GM19035 (cell line): Measurements from ENCODE around the gene CTNND2.

ENCODE experiments used
- ATAC-seq: cut with Tn5 transposase; IDR thresholded peaks from one replicate; pipeline ENCODE4 v1.9.1; 2021; ENCODE audit not compliant: unreplicated experiment

CTNND2 gene

DNA sequence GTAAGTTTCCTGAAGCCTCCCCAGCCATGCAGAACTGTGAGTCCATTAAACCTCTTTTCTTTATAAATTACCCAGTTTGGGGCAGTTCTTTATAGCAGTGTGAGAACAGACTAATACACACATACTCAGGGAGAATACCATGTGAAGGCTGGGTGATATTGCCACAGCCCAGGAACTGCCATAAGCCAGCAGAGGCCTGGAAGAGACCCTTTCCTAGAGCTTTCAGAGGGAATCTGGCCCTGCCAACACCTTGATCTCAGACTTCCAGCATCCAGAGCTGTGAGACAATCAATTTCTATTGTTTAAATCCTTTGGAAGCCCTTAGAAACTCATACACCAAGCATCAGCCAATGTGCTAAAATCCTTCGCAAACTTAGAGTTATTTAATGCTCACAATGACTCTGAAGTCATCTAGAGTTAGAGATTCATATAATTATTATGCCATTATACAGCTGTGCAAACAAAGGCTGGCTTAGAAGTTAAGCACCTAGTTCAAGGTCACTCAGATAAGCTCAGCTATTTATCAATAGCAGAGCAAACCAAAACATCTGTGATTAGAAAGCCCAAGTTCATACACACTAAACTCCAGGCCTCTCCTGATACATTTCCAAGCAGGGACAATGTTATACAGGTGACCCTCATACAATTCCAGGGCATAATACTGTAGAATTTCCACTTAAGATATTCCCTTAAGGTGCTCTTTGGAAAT, 611.4 kb downstream of the CTNND2 start:
- ATAC-seq: no peak

DNA sequence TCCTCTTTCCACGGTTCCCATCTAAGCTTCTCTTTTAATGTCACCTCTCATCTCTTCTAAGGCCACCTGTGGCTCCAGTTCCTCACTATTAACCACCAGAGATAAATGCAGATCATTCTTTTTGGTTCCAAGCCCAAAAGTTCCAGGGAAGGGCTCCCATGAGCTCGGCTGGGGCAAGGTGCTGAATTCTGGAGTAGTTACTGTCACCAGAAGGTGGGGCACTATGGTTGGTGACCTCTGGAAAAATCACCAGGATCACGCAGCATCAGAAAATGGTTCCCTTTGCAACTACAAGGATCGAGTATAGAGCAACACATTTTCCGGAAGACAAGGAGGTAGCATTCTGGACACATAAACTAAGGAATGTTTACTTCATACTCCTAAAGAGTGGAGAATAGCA, 614.5 kb downstream of the CTNND2 start:
- no peak for ATAC-seq

DNA sequence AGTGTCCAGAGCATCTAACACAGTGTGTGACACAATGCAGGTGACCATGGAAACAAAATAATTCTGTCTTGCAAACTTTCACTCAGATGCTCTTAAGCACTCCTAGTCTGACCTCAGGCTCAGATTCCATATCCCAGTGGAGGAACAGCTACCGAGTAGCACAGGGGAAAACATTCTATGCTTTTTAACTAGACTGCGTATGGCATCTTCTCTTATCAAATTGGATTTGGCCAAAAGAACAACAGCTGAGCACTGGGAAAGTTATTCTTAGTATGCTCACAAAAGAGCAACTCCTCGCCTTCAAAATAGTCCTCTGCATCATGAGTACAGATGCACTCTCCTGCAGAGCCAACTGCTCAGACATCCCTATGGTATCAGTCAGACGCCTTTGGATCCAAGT, 615.0 kb downstream of the CTNND2 start:
- ATAC-seq: no peak

DNA sequence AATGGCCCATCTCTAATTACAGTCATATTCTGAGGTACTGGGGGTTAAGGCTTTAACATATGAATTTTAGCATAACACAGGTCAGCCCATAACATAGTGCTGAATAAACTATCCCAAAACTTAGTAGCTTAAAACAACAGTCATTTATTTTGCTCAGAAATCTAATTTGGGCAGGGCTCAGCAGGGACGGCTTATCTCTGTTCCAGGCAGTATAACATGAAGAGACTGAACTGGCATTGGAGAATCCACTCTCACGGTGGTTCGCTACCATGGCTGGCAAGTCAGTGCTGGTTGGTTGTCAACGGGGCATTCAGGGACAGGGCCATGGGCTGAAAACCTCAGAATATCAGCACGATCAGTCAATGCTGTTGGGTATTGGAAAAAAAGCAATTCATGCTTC, 622.4 kb downstream of the CTNND2 start:
- no peak for ATAC-seq

DNA sequence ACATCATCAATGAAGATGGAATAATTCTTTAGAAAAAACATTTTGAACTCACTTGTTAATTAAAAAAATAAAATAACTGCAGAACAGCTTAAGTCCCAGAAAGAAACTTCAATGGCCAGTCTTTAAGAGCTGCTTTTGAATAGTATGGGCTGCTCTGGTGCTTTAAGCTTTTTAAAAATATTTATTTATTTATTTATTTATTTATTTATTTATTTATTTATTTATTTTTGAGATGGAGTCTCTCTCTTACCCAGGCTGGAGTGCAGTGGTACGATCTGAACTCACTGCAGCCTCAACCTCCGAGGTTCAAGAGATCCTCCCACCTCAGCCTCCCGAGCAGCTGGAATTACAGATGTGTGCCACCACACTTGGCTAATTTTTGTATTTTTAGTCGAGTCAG, 626.9 kb downstream of the CTNND2 start:
- ATAC-seq: no peak

DNA sequence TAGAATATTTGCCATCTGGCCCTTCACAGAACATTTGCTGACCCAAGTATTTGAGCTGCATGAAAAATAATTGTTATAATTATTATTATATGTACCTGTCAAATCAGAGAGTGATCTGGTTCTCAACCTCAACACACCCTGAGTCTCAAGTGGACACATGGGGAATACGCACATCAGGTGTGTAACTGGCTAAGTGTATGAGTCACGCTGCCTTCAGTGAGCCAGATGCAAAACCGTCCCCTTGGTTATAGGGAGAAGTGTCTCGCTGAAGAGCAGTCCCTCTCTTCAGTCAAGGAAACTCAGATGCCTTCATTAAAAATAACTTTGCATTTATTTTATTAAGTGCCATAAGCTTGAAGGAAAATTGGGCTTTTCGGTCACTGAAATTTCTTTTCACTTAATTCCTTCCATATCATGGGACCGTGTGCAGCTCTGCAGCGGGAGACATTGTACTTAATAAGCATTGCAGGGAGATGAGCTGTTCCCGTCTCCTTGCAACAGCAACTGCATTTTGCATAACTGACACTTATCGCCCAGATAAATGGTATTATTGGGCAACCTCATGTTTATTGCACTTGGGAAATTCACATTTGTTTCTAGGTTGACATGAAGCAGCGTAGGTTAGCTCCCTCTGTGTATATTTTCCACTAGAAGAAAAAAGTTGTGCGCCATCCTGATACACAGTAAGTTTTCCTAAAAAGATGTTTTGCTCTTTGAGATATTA, 630.9 kb downstream of the CTNND2 start:
- ATAC-seq: no peak

DNA sequence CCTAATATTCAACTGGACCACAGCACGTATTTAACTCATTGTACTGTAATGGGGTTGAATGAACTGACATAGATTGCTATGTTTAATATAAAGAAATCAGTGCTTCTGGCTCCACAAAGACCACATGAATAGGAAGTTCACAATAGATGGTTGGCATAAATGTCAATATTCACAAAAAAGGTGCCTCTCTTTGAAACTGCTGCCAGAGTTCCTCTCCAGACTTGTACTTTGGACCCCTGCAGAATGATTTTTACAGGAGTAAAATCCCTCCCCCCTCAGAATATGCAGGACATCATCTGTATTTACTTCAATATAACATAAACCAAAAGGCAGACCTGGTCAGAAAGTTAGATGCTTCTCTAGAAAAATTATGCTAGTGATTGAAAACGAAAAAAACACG, 634.7 kb downstream of the CTNND2 start:
- ATAC-seq: no peak

DNA sequence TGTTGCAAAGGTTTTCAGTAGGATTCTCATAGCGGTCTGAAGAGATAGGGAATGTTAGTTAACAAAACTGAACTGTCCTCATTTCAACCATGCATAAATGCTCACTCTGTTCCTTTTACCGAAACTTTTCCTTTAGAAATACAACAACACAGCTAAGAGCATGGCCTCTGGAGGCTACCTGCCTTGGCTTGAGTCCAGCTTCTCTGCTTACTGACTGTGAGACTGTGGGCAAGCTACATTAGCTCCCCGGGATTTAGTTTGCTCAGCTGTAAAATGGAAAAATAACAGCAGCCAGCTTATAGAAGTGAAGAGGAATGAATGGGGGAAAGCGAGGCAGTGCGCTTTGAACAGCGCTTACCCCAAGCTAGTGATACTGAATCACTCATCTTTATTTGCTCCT, 635.4 kb downstream of the CTNND2 start:
- no peak for ATAC-seq

DNA sequence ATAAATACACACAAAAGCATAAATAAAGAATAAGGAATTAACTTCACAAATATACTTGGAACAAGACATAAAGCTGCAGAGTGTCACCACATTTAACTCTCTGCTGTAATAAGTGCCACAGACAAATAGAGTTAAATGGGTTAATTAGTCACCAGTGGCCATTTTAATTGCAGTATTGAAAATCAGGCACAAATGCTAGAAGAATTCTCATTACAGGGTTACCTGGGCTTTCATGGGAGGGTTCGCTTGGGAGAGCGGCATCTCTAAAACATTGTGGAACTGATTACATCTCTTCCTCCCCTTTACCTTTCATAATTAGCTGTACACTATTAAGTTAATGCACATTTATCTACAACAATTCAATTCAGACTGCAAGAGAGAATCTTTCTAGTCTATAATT, 637.9 kb downstream of the CTNND2 start:
- ATAC-seq: no peak

DNA sequence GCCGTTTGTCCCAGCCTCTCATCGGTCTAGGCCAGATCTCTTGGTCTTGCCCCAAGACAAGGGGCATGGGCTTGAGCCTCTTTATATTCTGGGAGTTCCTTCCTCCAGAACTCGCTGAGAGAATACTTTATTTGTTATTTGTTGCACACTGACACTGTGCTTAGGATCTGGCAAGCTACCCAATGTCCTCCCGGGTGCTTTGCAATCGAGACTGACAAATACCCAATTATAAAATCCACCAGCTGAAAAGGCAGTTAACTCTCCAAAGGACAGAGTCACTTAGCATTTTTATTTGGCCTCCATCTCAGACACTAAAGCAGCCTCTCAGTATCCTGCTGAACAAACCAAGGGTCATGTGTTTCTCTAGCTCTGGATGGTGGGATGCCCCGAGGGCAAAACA, 643.0 kb downstream of the CTNND2 start:
- ATAC-seq: no peak

DNA sequence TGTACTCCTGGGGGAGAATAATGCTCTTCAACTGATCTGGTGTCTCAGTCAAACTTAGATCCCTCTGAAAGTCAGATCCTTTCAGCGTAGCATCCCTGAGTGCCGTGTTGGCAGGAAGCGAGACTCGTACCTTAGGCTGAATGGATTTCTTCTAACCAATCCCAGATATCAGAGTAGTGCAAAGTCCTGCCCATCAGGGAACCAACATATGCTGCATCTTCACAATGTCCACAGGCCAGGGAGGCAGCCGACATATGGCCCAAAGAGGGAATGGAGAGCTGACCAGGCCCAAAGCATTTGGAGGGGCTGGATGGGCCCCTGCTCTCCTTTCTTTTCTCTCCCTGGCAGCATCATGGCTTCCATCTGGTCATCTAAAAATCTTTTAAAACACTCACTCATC, 646.2 kb downstream of the CTNND2 start:
- no peak for ATAC-seq

DNA sequence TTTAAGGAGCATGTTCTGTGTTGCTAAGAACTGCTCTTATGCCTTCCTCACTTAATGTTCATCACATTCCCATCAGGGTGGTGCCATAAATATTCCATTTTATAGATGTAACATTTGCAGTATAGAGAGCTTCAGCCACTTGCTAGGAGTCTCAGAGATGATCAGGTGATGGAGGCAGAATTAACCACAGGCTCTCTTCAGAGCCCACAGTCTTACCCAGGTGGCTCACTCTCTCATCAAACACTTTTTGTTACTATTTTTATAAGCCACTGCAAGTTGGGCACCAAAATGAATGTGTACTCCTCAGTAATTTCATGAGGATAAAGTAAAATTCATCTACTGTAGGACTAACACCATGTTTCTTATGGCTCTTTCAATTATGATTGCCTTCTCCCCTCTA, 651.7 kb downstream of the CTNND2 start:
- ATAC-seq: no peak

DNA sequence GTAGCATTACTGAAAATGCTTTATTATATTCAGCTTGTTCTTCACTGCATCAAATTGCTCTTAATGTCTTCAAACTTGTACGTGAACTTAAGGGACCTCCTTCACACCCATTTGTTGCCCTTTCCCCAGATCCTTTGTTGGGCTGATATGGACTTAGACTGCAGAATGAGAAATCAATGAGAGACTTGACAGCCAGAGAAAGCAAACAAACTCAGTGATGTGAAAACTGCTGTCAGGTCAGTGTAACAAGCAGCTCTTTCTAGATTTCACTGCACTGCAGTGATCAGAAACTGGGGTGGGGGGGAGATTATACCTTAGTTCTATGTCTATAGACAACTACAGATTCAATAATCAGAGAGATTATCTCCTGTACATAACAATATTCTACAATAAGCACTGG, 652.2 kb downstream of the CTNND2 start:
- ATAC-seq: no peak

DNA sequence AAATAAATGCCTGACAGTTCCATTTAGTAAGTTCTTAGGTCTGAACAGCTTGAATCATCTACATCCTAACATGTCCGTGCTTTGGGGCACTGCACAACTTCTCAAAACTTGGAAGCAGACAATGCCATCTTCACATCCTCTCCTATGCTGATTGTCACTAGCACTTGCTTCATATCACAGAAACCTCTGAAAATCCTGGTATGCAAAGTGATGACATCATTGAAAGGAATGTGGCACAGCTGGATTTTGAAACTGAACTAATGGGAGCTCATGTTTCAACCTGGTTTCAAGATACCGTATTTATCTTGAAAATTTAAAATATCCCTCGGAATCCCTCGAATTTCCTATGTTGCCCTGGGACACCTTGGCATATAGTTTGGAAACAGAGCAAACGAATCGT, 653.0 kb downstream of the CTNND2 start:
- ATAC-seq: no peak

DNA sequence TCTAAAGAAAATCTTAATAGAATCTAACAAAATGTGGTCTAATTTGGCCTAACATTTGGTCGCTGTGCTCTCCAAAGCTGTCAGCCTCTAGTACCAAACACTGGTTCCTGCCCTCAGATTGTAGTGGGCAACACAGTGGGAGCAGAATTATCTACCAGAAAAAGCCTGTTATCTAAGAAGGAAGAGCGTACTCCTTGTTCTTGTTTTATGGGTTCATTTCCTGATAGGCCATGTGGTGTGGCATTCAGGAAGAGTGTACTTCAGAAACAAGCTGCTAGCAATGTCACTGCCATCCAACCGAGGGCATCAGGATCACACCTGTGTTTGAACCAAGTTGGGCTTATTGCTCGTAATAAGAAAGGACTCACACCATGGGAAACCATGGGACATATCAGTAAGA, 655.3 kb downstream of the CTNND2 start:
- ATAC-seq: no peak

DNA sequence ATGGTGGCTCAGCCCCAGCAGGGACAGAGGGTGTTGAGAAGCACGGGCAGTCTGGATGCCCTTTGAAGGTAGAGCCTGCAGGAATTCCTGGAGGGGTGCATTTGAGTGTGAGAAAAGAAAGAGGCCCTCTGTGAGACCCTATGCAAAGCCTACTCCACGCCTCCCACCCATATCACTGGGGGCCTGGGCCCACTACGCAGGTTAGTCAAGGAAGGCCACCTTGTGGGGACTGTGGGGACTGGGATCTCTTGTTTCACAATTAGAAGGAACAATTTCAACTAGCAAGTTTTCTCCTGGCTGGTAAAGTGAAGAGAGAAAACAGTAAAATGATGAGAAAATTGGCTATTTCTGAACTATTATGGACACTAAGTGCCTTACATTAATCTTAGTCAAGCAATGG, 657.0 kb downstream of the CTNND2 start:
- no peak for ATAC-seq

DNA sequence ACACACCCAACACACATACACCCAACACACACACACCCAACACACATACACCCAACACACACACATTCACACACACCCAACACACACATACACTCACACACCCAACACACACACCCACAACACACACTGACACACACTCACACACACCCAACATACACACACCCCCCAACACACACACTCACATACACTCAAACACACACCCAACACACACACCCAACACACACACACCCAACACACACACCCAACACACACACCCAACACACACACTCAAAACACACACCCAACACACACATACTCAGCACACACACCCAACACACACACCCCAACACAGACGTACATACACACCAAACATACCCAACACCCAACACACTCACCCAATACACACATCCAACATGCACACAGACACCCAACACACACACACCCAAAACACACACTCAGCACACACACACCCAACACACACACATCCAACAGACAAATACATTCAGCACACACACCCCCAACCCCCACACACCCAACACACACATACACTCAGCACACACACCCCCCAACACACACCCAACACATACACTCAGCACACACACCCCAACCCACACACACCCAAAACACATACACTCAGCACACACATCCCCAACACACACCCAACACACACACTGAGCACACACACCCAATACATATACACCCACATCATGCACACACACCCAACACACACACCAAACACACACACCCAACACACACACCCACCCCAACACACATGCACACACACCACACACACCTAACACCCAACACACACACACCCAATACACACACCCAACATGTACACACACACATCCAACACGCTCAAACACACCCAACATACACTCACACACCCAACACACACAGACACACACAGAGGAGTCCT, 663.7 kb downstream of the CTNND2 start:
- no peak for ATAC-seq

DNA sequence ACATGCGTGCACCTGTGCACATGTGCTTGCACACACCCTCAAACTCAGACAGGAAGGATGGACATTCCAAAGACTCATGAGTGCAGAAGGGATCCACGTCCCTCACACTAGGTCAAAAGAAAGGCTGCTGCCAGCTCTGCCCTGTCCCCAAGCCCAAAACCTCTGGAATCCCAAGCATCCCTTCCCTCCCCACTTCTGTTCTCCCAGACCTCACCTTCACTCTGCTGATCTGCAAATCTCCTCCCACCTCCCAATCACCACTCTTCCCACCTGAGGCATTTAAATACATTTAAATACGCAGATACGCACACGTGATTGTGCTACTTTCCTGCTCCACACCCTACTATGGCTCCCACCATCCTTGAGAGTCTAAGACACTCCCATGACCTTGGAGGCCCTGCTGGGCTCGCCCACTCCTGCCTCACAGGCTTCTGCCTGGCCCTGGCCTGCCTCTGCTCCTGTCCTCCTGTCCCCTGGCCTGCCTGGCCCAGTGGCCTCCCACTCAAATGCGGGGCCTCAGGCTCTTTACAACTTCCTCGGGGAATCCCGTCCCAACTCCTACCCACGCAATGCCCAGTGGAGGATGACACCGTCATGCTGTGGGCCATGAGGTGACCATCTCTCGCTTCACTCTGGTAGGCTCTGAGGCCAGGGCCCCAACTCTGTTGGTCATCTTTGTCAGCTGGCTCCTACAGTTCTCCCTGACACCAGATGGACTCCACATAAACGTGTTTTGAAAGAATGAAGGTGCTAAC, 664.8 kb downstream of the CTNND2 start:
- no peak for ATAC-seq

DNA sequence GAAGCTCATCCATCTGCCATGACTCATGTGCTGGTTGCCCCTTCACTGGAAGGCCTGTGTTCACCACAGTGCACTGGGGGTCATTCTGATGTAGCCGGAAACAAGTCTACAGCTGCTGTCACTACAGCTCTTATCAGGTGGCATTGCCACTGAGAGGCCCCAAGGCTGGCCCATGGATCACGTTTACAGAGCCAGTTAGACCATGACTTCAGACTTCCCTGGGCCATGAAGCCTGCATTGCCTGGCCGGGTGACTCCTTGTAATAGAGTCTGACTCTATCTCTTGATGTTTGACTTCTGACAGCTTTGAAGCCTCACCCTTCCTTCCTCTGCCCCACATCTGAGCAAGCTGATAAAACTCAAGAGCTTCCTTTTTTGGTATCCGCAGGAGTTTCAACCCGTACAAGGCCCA, 669.7 kb downstream of the CTNND2 start:
- no peak for ATAC-seq

DNA sequence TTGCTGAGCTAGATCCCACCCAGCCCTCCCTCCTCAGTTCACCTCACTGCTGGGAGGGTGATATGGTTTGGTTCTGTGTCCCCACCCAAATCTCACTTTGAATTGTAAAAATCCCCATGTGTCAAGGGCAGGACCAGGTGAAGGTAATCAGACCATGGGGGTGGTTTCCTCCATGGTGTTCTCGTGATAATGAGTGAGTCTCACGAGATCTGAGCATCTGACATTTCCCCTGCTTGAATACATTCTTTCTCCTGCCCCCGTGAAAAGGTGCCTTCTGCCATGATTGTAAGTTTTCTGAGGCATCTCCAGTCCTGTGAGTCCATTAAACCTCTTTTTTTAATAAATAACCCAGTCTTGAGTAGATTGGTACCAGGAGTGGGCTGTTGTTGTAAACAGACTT, 673.4 kb downstream of the CTNND2 start:
- ATAC-seq: no peak

DNA sequence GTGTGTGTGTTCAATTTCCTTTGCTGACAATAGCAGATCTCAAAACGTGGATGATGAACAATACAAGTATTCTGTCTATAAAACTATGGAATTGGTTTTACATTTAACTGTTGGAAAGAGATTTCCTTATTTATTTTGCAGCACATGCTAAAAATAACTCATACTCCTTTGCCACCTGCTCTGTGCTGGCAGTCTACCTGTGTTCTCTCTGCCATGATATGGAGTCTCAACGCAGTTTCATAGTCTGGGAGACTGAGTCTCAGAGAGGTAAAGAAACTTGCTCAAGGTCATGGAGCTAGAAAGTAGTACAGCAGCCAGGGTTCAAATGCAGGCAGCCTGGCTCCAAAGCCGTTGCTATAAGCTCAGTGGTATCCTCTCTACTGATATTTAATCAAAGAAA, 677.2 kb downstream of the CTNND2 start:
- ATAC-seq: no peak
